ENCODE results near the gene CALN1.

DNA sequence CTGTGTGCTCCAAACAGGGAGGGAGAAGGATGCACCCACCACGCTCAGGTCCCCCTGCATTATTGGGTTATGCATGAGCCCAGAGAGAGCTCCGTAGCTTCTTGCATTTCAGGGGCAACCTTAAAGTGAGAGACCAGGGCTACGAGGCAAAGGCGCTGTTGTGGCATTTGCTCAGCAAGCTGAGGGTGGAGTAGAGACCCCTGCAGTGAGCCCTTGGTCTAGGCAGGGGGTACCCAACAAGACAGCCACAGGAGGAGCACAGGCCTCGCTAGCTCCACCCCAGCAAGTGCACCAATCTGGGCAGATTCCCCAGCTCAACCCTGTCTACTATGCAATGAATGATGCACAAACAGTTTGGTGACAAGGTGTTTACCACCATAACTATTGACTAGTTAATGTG is 198.4 kb downstream of the CALN1 start:
- no peak for TF ChIP-seq ZNF416 (tag by site-specific recombination; IDR thresholded peaks at IDR 0.05)
- TF ChIP-seq, protein P1, sequence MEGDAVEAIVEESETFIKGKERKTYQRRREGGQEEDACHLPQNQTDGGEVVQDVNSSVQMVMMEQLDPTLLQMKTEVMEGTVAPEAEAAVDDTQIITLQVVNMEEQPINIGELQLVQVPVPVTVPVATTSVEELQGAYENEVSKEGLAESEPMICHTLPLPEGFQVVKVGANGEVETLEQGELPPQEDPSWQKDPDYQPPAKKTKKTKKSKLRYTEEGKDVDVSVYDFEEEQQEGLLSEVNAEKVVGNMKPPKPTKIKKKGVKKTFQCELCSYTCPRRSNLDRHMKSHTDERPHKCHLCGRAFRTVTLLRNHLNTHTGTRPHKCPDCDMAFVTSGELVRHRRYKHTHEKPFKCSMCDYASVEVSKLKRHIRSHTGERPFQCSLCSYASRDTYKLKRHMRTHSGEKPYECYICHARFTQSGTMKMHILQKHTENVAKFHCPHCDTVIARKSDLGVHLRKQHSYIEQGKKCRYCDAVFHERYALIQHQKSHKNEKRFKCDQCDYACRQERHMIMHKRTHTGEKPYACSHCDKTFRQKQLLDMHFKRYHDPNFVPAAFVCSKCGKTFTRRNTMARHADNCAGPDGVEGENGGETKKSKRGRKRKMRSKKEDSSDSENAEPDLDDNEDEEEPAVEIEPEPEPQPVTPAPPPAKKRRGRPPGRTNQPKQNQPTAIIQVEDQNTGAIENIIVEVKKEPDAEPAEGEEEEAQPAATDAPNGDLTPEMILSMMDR (tag by site-specific recombination; IDR thresholded peaks at IDR 0.05): no peak
- TF ChIP-seq SETDB1 (IDR thresholded peaks at IDR 0.05; ENCODE audit: insufficient read length, low read length): no peak
- TF ChIP-seq MYNN (tag by site-specific recombination; IDR thresholded peaks at IDR 0.05; ENCODE audit: borderline replicate concordance): no peak
- TF ChIP-seq, protein P2, sequence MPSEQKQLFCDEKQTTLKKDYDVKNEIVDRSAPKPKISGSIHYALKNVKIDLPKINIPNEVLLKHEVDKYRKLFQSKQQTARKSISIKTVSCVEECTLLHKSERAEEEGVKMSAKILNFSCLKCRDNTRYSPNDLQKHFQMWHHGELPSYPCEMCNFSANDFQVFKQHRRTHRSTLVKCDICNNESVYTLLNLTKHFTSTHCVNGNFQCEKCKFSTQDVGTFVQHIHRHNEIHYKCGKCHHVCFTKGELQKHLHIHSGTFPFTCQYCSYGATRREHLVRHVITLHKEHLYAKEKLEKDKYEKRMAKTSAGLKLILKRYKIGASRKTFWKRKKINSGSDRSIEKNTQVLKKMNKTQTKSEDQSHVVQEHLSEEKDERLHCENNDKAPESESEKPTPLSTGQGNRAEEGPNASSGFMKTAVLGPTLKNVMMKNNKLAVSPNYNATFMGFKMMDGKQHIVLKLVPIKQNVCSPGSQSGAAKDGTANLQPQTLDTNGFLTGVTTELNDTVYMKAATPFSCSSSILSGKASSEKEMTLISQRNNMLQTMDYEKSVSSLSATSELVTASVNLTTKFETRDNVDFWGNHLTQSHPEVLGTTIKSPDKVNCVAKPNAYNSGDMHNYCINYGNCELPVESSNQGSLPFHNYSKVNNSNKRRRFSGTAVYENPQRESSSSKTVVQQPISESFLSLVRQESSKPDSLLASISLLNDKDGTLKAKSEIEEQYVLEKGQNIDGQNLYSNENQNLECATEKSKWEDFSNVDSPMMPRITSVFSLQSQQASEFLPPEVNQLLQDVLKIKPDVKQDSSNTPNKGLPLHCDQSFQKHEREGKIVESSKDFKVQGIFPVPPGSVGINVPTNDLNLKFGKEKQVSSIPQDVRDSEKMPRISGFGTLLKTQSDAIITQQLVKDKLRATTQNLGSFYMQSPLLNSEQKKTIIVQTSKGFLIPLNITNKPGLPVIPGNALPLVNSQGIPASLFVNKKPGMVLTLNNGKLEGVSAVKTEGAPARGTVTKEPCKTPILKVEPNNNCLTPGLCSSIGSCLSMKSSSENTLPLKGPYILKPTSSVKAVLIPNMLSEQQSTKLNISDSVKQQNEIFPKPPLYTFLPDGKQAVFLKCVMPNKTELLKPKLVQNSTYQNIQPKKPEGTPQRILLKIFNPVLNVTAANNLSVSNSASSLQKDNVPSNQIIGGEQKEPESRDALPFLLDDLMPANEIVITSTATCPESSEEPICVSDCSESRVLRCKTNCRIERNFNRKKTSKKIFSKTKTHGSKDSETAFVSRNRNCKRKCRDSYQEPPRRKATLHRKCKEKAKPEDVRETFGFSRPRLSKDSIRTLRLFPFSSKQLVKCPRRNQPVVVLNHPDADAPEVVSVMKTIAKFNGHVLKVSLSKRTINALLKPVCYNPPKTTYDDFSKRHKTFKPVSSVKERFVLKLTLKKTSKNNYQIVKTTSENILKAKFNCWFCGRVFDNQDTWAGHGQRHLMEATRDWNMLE (tag by site-specific recombination; conservative IDR thresholded peaks at IDR 0.05; ENCODE audit: low read depth): no peak
- TF ChIP-seq ZNF133 (tag by site-specific recombination; IDR thresholded peaks at IDR 0.05): no peak
- TF ChIP-seq ZNF501 (tag by site-specific recombination; IDR thresholded peaks at IDR 0.05): no peak
- TF ChIP-seq ZEB2 (tag by site-specific recombination; IDR thresholded peaks at IDR 0.05): no peak
